A549 (cell line): ENCODE measurements around the gene COL17A1. TPM values are rescaled to one million over a fixed set of nuclear protein-coding genes. Genes with fewer than 3 reads are reported as not detected.

Experiments used
- ATAC-seq, 2 experiments: fragments of 200-7000 bp in 1 of 2; fragments of >200 bp in 1 of 2; cut with Nextera tagmentation in 1 of 2; cut with Tn5 transposase in 1 of 2; 3 replicates each; pipeline versions ENCODE4 v1.8.0 to v1.9.1; 2018 to 2020; ENCODE audit warnings: mild to moderate bottlenecking in 1 of 2, moderate library complexity in 1 of 2
- CTCF ChIA-PET: fragments of 300-600 bp; sonication (Branson Sonifier 250); formaldehyde crosslinking; extraction: SDS; loops from one replicate; lab custom pipeline; 2021; ENCODE audit warnings: antibody characterized with exemption, inconsistent platforms; lab: Yijun Ruan, JAX
- POLR2A ChIA-PET: fragments of 350-600 bp; formaldehyde crosslinking; extraction: SDS; loops from one replicate; lab custom pipeline; 2021; ENCODE audit warnings: antibody characterized with exemption, inconsistent platforms; lab: Yijun Ruan, JAX
- DNase-seq, 2 experiments: peaks; one replicate each; pipeline versions ENCODE4 v3.0.0 to v3.0.0-alpha.2; 2011 to 2016; ENCODE audit warnings: low read depth in 1 of 2, low spot score in 1 of 2
- FAIRE-seq: peaks from 2 replicates; lab custom pipeline; 2011; peaks lifted over from hg19 to GRCh38; lab: Jason Lieb, UNC
- H3K27ac ChIP-seq, 2 experiments: fragments of >200 bp; sonication (Bioruptor Twin); formaldehyde crosslinking; 3 replicates each; pipeline ENCODE4 v1.5.1; 2016 to 2017
- H3K4me1 ChIP-seq: fragments of >200 bp; sonication (Bioruptor Twin); formaldehyde crosslinking; 3 replicates; pipeline ENCODE4 v1.6.1; 2016
- H3K4me2 ChIP-seq: fragments of >200 bp; sonication (Bioruptor Twin); formaldehyde crosslinking; 3 replicates; pipeline ENCODE4 v1.6.1; 2016
- H3K4me3 ChIP-seq: fragments of >200 bp; sonication (Bioruptor Twin); formaldehyde crosslinking; 3 replicates; pipeline ENCODE4 v1.5.1; 2016
- H3K9me3 ChIP-seq: fragments of >200 bp; sonication (Bioruptor Twin); formaldehyde crosslinking; 3 replicates; pipeline ENCODE4 v1.6.1; 2016
- CHD2 ChIP-seq: fragments of 150-350 bp; IDR thresholded peaks from 2 replicates; pipeline ENCODE4 v1.6.1; 2014; ENCODE audit warnings: low read length; ENCODE audit not compliant: partially characterized antibody
- CHD4 ChIP-seq: fragments of 200-600 bp; sonication (generic); IDR thresholded peaks from 2 replicates; pipeline ENCODE4 v1.6.1; 2016; ENCODE audit warnings: antibody characterized with exemption, mild to moderate bottlenecking, borderline replicate concordance
- EHMT2 ChIP-seq: fragments of 200-600 bp; sonication (generic); IDR thresholded peaks from 2 replicates; pipeline ENCODE4 v1.6.1; 2016; ENCODE audit warnings: antibody characterized with exemption, low read depth, mild to moderate bottlenecking, moderate library complexity
- EP300 ChIP-seq, 2 experiments: fragments of >200 bp; sonication (Bioruptor Twin); formaldehyde crosslinking; IDR thresholded peaks; 2 replicates in 1 of 2; 3 replicates in 1 of 2; pipeline ENCODE4 v1.6.1; 2016 to 2017
- FOSL2 ChIP-seq, 2 experiments: fragments of 450-650 bp in 1 of 2; fragments of >200 bp in 1 of 2; sonication (Bioruptor Twin) in 1 of 2; formaldehyde crosslinking; IDR thresholded peaks; 2 replicates each; pipeline versions ENCODE4 v1.5.0 to v1.6.1; 2016 to 2020; ENCODE audit warnings: mild to moderate bottlenecking in 1 of 2, moderate library complexity in 1 of 2
- FOXS1 ChIP-seq: fragments of 250-450 bp; sonication (Bioruptor Pico); IDR thresholded peaks from 2 replicates; pipeline ENCODE4 v1.5.0; 2020; ENCODE audit warnings: mild to moderate bottlenecking, moderate library complexity
- GATA3 ChIP-seq: IDR thresholded peaks from 2 replicates; pipeline ENCODE4 v1.6.1; 2012; ENCODE audit warnings: borderline replicate concordance
- HES2 ChIP-seq: fragments of >200 bp; sonication (Bioruptor Twin); formaldehyde crosslinking; IDR thresholded peaks from 2 replicates; pipeline ENCODE4 v1.6.1; 2016
- HEYL ChIP-seq: fragments of 250-450 bp; sonication (Bioruptor Pico); IDR thresholded peaks from 2 replicates; pipeline ENCODE4 v1.8.0; 2021; ENCODE audit warnings: mild to moderate bottlenecking, moderate library complexity
- HOXB13 ChIP-seq: fragments of 250-450 bp; sonication (Bioruptor Pico); IDR thresholded peaks from 2 replicates; pipeline ENCODE4 v1.5.0; 2020; ENCODE audit warnings: low read depth, mild to moderate bottlenecking, moderate library complexity
- JUN ChIP-seq, 2 experiments: fragments of >200 bp; sonication (Bioruptor Twin); formaldehyde crosslinking; IDR thresholded peaks; 2 replicates in 1 of 2; 3 replicates in 1 of 2; pipeline ENCODE4 v1.6.1; 2016 to 2017
- JUNB ChIP-seq: fragments of >200 bp; sonication (Bioruptor Twin); formaldehyde crosslinking; IDR thresholded peaks from 2 replicates; pipeline ENCODE4 v1.6.1; 2016
- KDM5A ChIP-seq: fragments of 200-600 bp; sonication (generic); IDR thresholded peaks from 2 replicates; pipeline ENCODE4 v1.6.1; 2016; ENCODE audit warnings: antibody characterized with exemption, mild to moderate bottlenecking
- MAX ChIP-seq: IDR thresholded peaks from 2 replicates; pipeline ENCODE4 v1.6.1; 2012
- MYC ChIP-seq: IDR thresholded peaks from 2 replicates; pipeline ENCODE4 v1.6.1; 2012; ENCODE audit warnings: mild to moderate bottlenecking, inconsistent platforms, low read length, improper control_type of control experiment, borderline replicate concordance
- NR3C1 ChIP-seq: fragments of >200 bp; sonication (Bioruptor Twin); formaldehyde crosslinking; IDR thresholded peaks from 3 replicates; pipeline ENCODE4 v1.6.1; 2017
- POLR2A ChIP-seq: IDR thresholded peaks from 2 replicates; pipeline ENCODE4 v1.6.1; 2012; ENCODE audit warnings: mild to moderate bottlenecking, low read length
- RNF2 ChIP-seq: fragments of 200-600 bp; sonication (generic); IDR thresholded peaks from 2 replicates; pipeline ENCODE4 v1.6.1; 2016; ENCODE audit warnings: low read depth, mild to moderate bottlenecking, antibody characterized with exemption, moderate library complexity, borderline replicate concordance
- SREBF2 ChIP-seq: fragments of 450-650 bp; IDR thresholded peaks from 2 replicates; pipeline ENCODE4 v1.6.1; 2014; ENCODE audit warnings: mild to moderate bottlenecking, moderate library complexity
- USF2 ChIP-seq: fragments of 450-650 bp; IDR thresholded peaks from 2 replicates; pipeline ENCODE4 v1.6.1; 2014; ENCODE audit warnings: antibody characterized with exemption
- ZNF302 ChIP-seq: fragments of 250-450 bp; sonication (Bioruptor Pico); IDR thresholded peaks from 2 replicates; pipeline ENCODE4 v1.9.0; 2021; ENCODE audit warnings: inconsistent platforms, mild to moderate bottlenecking, moderate library complexity
- WGBS: methylation state at CpG from one replicate; pipeline ENCODE4 v1.1.6; 2017; ENCODE audit errors: missing lambda C conversion rate; 5-methylcytosine and 5-hydroxymethylcytosine counted together
- polyA plus RNA-seq, 4 experiments: library from polyadenylated mRNA; depleted of rRNA in 3 of 4; stranded (reverse); fragments of >200 nt; fragmentation: RNase III in 1 of 4; extraction: RNeasy Plus Mini Kit Qiagen cat#74134 plus additional on column Dnase treatment in 1 of 4; gene quantifications; 2 replicates in 3 of 4; 3 replicates in 1 of 4; pipeline ENCODE4 v1.2.3, GENCODE V29; 2011 to 2017
- TF ChIP-seq, protein P1 (sequence below): fragments of >200 bp; sonication (Bioruptor Twin); formaldehyde crosslinking; IDR thresholded peaks from 3 replicates; pipeline ENCODE4 v1.6.1; 2016

COL17A1 gene
- polyA plus RNA-seq, 2 of the 4 experiments (the other 2 are of a cell fraction) = 1.3 to 1.6 TPM

GRCh38 chr10:104049504-104050250 is 36.0 kb downstream of the COL17A1 start:
- Histone ChIP-seq H3K4me2 (peak overlapping the region; percentile 66), H3K4me3 (no peak overlapping the region), H3K4me1 (peaks cover 70% of the 10 kb centered on the region), H3K9me3 (no peaks in the 10 kb centered on the region), H3K27ac (peak overlapping the region; percentile 63 to 79; a peak in 5 of 6 replicates)
- FAIRE-seq (peak; percentile 18), DNase-seq (peak; percentile 48 to 59), ATAC-seq (peak in 1 of 2 experiments; percentile 30; a peak in 2 of 6 replicates)
- CTCF ChIA-PET = interaction anchor here (0.8 to 2.1 kb wide), 11 partner anchors 9 to 301 kb away, joined by 3 to 47 read pairs (median 5); partner anchors contain the start of gene SFR1
- TF ChIP-seq EP300 (IDR thresholded peaks at IDR 0.05) (peak in 1 of 2 experiments; percentile 6; a peak in 1 of 5 replicates), GATA3 (0 out of 2 replicates have a peak, but pooled peaks have one; percentile 34), EHMT2 (no peak), JUNB (peak; percentile 55)
- POLR2A ChIA-PET = interaction anchor here (0.8 to 2.1 kb wide), 3 partner anchors 60 to 219 kb away, joined by 4 to 32 read pairs (median 4); partner anchors contain the start of genes GSTO2 and SFR1
- WGBS = 38% methylated on average over 8 of the region's 8 CpGs

DNA sequence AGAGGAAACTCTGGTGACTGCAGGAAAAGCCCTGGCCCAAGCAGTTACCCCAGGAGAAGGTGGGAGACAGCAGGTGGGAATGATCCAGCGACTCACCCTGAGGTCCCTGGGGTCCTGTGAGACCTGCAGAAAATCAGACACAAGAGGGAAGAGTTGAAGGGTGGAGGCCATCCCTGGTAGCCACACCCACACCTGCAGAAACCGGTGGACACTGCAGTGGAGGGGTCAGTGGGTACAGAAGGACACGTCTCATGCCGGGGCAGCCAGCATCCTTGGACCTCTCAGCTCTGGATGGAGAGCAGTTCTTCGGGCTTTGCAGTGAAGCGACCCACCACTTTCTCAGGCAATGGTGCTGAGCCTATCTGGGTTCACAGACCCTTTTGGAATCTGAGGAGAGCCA is 39.0 kb downstream of the COL17A1 start:
- H3K4me3 ChIP-seq = no peak overlapping the region
- ATAC-seq = no peak
- H3K4me1 ChIP-seq = peaks cover 39% of the 10 kb centered on the region
- no peak overlapping the region for H3K4me2 ChIP-seq
- no peak for DNase-seq
- CTCF ChIA-PET = interaction anchor here (0.8 to 4.7 kb wide), 22 partner anchors 9 to 227 kb away, joined by 3 to 166 read pairs (median 6); partner anchors contain the start of genes COL17A1 and SFR1
- POLR2A ChIA-PET = interaction anchor here (2.9 kb wide), 1 partner anchor 75 kb away, joined by 19 read pairs; the partner anchor contains the start of gene SFR1
- TF ChIP-seq KDM5A (no peak), SREBF2 (no peak), JUN (IDR thresholded peaks at IDR 0.05) (no peak), ZNF302 (CRISPR knock-in tag) (no peak), CHD4 (no peak), CHD2 (no peak), JUNB (no peak), RNF2 (no peak), MAX (no peak), HEYL (CRISPR knock-in tag) (no peak), HOXB13 (CRISPR knock-in tag) (no peak), NR3C1 (no peak), POLR2A (no peak), FOXS1 (no peak), GATA3 (no peak), HES2 (no peak), USF2 (no peak), MYC (no peak), FOSL2 (IDR thresholded peaks at IDR 0.05) (no peak), FOSL2 (CRISPR knock-in tag; IDR thresholded peaks at IDR 0.05) (no peak)
- TF ChIP-seq, protein P1, sequence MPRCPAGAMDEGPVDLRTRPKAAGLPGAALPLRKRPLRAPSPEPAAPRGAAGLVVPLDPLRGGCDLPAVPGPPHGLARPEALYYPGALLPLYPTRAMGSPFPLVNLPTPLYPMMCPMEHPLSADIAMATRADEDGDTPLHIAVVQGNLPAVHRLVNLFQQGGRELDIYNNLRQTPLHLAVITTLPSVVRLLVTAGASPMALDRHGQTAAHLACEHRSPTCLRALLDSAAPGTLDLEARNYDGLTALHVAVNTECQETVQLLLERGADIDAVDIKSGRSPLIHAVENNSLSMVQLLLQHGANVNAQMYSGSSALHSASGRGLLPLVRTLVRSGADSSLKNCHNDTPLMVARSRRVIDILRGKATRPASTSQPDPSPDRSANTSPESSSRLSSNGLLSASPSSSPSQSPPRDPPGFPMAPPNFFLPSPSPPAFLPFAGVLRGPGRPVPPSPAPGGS = no peak
- TF ChIP-seq, all 56 proteins: peak for 0
- H3K27ac ChIP-seq = peak overlapping the region; percentile 48 to 79; a peak in 4 of 6 replicates
- no peak for FAIRE-seq
- 87% methylated on average over 6 of the region's 6 CpGs for WGBS
- no peaks in the 10 kb centered on the region for H3K9me3 ChIP-seq
